ENCODE results near the gene PRDM16.

DNA sequence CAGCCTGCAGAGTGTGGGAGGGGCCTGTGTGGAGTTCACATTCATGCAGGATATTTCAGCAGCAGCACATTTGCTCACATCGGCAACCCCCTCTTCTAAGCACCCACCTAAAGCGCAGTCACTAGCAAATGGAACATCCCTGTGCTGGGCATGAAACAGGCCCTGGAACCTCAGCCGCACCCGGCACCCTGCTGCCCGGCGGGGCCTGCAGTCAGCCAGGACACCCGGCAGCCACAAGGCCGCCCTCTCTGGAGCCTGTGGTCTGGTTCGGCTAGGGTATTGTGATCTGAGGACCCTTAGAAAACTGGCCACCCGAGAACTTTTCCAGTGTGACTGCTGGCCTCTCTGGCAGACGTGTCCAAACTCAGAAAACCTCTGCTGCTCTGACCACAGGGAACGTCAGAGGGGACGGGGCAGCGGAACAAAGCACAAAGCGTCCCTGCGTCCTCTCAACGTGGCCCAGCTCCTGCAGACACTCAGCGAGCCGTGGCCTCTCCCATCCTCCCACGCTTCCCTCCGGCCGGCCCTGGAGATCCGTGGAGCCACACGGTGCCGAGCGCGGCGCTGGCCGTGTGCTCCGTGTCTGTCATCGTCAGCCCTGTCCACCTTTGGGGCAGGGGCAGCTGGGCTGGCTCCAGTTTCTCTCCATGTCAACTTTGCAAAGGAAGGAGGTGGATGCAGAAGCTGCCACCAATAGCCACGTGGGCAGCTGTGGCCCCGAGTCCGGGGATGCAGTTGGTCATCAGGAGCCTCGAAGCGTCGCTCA is 209.6 kb downstream of the PRDM16 start:
- no peak for TF ChIP-seq CTCF (conservative IDR thresholded peaks at IDR 0.05; ENCODE audit: low read depth, low read length)
- no peak for TF ChIP-seq EZH2phosphoT487 (IDR thresholded peaks at IDR 0.05; ENCODE audit: borderline replicate concordance, low read length)
